Measurements from ENCODE around the gene SRSF10.
A peak's percentile ranks its signal among the peaks of the same experiment; 100 is the strongest.
"Not testable (repeated sequence)": the region's sequence is repeated elsewhere in the genome, so short reads cannot be mapped to it uniquely, and the experiment has no call there.

Gene SRSF10

GRCh38 chr1:23997812-23998211 lies 17.7 kb upstream of the SRSF10 start:
- DNase-seq (ENCODE audit: low read depth) = no peak

DNA sequence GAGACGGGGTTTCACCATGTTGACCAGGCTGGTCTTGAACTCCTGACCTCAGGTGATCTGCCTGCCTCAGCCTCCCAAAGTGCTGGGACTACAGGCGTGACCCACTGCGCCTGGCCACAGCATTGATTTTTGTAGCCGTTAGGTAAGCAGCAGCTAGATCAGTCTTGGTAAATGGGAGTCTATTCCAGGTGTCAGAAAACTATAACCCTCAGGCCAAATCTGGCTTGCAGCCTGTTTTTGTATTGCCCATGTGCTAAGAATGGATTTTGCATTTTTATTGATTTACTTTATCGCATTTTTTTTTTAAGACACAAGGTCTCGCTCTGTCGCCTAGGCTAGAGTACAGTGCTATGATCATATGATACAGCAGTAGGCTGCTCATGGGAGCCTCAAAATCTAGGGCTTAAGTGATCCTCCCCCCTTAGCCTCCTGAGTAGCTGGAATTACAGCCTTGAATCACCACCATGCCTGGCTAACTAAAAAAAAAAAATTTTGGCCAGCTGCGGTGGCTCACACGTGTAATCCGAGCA lies 16.6 kb upstream of the SRSF10 start:
- DNase-seq (ENCODE audit: low read depth) = no peak

DNA sequence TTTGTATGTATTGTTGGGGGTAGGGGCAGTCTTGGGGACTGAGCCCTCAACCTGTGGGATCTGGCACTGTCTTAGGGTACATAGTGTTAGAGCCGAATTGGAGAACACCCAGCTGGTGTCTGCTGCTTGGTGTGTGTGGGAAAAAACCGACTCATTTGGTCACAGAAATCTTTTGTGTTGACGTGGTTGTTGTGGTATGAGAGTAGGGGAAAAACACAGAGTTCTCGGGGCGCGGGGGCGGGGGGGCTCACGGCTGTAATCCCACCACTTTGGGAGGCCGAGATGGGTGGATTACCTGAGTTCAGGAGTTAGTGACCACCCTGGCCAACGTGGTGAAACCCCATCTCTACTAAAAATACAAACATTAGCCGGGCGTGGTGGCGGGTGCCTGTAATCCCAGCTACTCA lies 15.3 kb upstream of the SRSF10 start:
- no peak for DNase-seq (ENCODE audit: low read depth)

DNA sequence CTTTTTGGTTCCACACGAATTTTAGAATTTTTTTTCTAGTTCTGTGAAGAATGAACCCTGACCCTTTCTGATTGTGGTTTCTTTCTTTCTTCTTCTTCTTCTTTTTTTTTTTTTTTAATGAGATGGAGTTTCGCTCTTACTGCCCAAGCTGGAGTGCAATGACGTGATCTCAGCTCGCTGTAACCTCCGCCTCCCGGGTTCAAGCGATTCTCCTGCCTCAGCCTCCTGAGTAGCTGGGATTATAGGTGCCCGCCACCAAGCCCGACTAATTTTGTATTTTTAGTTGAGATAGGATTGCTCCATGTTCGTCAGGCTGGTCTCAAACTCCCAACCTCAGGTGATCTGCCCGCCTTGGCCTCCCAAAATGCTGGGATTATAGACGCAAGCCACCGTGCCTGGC lies 11.9 kb upstream of the SRSF10 start:
- DNase-seq (ENCODE audit: low read depth) = not testable (repeated sequence)

- DNase-seq (ENCODE audit: low read depth) = no peak
Observed at GRCh38 chr1:23989263-23989662, 9.1 kb upstream of the SRSF10 start.

DNA sequence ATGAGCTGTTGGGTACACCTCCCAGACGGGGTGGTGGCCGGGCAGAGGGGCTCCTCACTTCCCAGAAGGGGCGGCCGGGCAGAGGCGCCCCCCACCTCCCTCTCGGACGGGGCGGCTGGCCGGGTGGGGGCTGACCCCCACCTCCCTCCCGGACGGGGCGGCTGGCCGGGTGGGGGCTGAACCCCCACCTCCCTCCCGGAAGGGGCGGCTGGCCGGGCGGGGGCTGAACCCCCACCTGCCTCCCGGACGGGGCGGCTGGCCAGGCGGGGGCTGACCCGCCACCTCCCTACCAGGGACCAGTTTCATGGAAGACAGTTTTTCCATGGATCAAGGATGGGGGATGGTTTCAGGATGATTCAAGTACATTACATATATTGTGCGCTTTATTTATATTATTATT lies 6.9 kb upstream of the SRSF10 start:
- DNase-seq (ENCODE audit: low read depth) = not testable (repeated sequence)

- no peak for DNase-seq (ENCODE audit: low read depth)
Observed at GRCh38 chr1:23984417-23985186, 4.5 kb upstream of the SRSF10 start.

GRCh38 chr1:23980728-23981070 lies 572 bp upstream of the SRSF10 start:
- peak; percentile 29 for DNase-seq (ENCODE audit: low read depth)

DNA sequence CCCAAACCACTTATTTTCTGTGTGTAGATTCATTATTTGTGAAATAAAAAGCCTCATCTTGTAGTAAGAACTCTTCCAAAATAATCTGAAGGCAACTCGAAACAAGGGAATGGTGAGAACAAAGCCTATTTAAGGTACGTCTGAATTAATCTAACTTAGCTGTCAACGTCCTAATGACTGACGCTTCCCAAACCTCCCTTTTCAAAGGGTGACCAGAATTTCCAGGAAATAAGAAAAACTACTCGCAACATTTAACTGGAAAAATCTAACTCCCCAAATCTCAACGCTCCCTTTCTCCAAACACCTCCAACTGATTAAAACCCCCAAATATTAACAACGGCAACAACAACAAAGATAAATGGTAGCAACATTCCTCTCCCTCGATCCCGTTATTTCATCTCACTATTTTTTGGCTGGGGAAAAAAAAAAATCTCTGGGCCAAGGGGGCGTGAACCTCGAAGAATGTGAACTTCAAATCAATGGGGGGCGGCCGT lies 693 bp downstream of the SRSF10 start:
- DNase-seq (ENCODE audit: low read depth) = no peak

DNA sequence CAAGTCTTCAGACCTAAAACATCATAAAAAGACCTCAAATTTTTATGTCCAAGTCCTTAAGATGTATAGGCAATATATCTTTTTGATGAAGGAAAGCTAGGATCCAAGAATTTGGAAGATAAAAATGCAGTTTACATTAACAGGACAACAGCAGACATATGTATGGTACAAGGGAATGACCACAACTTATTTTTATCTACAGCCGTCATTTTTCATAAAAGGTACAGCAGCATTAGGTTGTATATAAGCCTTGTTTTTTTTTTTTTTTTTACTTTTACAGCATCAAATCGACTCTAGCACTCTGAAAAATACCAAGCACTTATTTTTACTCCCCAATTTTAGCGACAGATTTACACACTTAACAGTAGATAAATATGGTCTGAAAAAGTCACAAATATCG lies 1.3 kb downstream of the SRSF10 start:
- DNase-seq (ENCODE audit: low read depth) = no peak

DNA sequence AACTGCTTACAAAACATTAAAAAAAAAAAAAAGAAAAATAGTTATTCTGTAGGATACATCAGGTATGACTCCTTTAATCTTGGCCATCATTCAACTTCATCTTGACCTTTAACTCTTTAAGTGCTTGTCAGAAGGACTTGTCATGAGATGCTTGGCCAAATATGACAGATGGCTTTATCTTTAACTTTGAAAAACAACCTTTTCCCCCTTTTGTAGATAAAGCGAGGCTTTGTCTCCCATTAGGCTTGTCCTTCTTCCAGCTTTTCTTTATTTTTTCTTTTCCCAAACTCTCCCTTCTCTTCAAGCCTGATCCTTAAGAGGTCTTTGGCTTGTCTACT lies 2.3 kb downstream of the SRSF10 start:
- DNase-seq (ENCODE audit: low read depth) = no peak

DNA sequence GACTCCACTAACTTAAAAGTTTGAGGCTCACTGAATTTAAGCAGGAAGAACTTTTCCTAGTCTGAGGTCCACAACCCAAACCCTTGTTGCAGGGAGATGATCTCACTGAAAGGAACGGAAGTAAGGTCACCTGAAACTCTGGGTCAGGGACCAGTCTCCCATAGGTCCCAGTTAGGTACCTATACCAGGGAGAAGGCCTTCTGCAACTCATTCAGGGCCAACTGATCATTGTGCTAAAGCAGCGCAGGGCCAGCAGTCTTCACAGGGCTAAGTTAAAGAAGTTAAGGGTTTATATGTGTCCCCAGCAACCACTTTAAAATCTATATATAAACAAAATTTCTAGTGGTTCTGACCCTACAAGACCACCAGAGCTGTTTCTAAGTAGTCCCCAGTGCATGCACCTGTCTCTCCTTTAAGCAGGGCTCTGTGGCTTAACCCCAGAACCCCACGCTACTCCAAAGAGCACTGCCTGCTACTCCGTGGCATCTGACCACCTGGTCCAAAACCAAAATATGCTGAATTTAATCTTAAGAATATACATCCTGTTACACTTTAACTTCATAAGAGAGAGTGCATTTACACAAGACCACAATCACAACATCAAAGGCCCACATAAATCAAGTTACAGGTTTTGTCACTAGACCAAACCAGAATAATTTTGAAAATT lies 2.8 kb downstream of the SRSF10 start:
- no peak for DNase-seq (ENCODE audit: low read depth)

- DNase-seq (ENCODE audit: low read depth) = no peak
Observed at GRCh38 chr1:23967871-23968270, 12.3 kb downstream of the SRSF10 start.

DNA sequence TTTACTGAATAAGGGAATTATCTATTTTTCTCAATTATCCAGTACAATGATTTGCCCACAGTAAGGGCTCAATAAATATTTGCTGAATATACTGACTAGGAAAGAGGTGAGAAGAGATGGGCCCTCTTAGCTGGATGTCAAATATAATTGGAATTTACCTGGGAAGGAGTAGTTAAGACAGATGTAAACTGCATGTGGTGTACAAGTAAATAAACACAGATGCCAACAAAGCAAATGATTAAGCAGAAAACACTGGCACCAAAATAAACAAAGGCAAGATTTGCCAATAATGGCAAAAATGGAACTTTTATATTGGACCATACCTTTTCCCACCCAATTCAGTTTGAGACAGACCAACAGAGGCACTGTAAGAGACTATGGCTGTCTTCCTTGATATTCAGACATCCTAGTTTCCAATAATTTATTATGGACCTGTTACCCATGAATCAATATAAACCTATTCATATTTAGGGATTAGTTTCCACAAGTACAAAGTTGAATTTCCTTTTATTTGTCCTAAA lies 13.1 kb downstream of the SRSF10 start:
- no peak for DNase-seq (ENCODE audit: low read depth)

- DNase-seq (ENCODE audit: low read depth) = no peak
Observed at GRCh38 chr1:23964790-23965740, 15.1 kb downstream of the SRSF10 start.

GRCh38 chr1:23964235-23964668 lies 15.9 kb downstream of the SRSF10 start:
- no peak for DNase-seq (ENCODE audit: low read depth)

DNA sequence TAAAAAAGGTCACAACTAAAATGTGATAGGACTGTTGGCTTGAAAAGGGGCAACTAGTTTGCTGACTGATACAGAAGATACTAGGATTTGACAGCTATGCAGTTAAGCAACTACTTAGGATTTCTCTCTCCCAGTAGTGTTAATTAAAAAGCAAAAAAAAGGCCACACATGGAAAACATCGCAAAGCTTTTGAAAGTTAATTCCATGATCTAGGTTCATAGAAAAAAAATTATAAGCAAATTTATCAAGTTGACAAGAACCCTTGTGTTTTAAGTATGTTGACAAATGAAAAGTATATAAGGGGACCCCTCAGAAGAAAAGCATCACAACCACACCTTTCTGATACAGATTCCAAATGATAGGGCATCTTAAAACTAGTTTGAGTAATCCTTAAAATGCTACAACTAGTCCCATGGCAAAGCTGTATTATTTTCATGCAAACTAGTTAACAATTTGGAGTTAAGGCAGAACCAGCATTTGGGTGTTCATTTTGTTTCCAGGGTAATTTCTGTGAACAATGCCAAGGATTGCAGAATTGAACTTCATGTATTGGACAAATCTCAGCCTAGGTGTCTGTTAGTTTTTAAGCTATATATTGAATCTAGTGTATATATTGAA lies 16.4 kb downstream of the SRSF10 start:
- no peak for DNase-seq (ENCODE audit: low read depth)

- DNase-seq (ENCODE audit: low read depth) = no peak
Observed at GRCh38 chr1:23960291-23961020, 19.7 kb downstream of the SRSF10 start.

DNA sequence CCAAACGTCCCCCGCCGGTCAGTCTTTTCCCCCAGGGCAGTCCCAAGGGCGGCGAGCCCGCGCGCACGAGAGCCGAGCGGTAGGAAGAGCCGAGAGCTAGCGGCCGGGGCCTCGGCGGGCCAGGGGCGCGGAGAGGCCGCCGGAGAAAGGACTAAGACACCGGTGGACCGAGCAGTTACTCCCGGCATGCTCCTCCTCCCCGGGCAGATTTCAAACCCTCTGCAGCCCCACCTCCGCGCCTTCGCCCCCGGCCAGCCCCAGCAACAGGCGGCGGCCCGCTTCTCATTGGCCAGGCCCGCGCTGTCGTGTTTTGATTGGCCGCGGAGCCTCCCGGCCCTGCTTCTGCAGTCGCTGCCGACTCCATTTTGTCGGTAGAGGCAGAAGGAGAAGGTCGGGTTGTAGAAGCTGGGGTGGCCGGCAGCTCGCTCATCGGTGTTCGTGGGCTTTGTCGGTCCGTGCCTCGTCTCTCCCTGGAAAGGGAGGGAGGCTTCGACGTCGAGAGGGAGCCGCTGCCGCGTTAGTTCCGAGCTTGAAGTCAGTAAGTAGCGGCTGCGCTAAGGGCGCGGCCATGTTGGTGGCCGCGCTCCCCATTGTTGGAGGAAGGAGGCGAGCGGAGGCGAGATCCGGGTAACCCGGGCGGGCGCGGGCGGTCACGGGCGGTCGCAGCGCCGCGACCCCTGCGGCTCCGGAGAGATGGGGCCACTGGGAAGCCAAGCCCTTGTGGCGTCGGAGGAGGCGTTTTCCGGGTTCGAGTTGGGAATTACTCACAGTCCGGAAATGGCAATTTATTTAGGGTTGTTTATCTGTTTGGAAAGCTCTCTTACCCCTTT lies 20.5 kb downstream of the SRSF10 start, which contains the start of gene PNRC2:
TSS of gene PNRC2 (plus strand) at position 368 of the 830 bp plus-strand sequence. CDS start 1,630 bp downstream, outside the sequence.
- peak; percentile 91 for DNase-seq (ENCODE audit: low read depth)

Data from stimulated activated CD8-positive, alpha-beta memory T cell treated with anti-CD3 and anti-CD28 coated beads, Interleukin-7, amount 100 ng/mL, for 24 hours (primary cell).